NAMALWA (cell line): ENCODE measurements around the gene AHRR.
A peak's percentile ranks its signal among the peaks of the same experiment; 100 is the strongest.

Experiments used
- DNase-seq: peaks from one replicate; pipeline ENCODE4 v3.0.0-alpha.2; 2015; ENCODE audit warnings: low spot score

Gene AHRR

DNA sequence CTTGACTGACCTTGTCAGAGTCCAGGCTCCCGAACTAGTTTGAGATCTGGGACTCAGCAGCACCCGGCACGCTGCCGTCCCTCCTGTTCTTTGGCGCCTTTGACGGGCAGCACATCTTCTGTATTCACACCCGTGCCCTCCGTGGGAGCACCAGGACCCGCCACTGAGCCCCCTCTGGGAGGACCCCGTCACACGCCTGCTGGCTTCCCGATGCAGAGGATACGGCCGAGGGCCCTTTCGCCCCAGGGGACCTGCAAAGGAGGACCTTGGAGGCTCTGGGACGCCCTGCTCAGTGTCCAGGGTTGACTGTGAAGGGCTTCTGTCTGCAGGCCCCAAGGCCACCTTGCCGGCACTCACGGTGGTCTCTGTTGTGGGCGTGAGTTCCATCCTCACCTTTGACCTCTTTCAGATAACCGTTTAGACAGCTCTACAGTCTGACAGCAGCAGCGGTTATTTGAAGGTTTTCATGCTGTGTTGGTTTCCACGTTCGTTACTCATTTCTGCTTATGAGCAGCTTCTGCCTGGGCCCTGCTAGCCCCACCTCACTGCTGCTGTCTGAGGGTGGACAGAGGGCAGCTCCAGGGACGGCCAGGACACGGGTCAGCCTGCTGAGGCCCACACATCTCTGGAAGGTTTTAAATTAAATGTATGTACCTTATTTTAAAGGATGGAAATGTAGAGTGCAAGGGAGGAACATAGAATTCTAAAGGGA lies 108.9 kb downstream of the AHRR start:
- no peak for DNase-seq

DNA sequence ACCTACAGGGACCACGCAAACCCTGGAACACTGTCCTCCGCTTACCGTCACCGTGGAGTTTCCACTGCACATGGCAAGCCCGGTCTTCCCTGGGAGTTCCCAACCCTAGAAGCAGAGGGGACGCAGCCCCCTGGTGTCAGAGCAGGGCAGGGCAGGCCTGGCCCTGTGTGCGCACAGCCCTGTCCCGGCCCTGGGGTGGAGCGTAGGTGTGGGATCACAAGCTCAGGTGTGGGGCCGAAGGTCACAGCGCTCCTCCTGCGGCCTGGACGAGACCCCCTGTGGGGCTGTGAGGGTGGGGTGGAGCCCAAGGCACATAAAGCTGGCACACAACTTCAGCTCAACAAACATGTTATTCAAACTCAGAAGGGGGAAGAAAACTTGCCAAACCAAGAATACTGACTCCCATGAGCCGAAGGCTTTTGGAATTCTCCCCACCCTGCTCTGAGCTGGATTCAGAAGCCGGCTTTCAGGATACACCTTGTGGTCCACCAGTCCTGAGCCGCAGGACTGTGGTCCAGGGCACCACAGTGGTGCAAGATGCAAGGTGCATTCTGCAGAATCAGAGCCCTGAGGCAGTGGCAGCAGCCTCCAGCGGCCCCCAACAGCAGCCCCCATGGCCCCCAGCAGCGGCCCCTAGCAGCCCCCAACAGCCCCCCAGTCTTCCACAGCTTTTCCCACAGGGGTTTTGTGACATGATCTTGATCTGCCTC lies 109.6 kb downstream of the AHRR start:
- DNase-seq = peak; percentile 64

DNA sequence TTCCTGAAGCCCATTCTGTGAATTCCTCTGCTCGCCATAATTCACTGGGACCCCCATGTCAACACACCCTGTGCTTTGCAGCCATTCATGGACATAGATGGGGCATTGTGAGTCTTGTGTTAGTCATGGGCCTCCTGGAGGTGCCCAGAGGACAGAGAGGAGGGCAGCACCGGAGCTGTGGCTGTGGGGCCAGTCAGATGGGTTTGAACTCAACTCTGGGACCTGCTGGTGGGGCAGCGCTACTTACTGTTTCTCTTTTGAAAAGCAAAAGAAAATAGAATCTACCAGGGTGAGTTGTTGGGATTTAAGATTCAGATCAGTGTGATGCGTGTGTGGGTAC lies 110.2 kb downstream of the AHRR start:
- DNase-seq = no peak

DNA sequence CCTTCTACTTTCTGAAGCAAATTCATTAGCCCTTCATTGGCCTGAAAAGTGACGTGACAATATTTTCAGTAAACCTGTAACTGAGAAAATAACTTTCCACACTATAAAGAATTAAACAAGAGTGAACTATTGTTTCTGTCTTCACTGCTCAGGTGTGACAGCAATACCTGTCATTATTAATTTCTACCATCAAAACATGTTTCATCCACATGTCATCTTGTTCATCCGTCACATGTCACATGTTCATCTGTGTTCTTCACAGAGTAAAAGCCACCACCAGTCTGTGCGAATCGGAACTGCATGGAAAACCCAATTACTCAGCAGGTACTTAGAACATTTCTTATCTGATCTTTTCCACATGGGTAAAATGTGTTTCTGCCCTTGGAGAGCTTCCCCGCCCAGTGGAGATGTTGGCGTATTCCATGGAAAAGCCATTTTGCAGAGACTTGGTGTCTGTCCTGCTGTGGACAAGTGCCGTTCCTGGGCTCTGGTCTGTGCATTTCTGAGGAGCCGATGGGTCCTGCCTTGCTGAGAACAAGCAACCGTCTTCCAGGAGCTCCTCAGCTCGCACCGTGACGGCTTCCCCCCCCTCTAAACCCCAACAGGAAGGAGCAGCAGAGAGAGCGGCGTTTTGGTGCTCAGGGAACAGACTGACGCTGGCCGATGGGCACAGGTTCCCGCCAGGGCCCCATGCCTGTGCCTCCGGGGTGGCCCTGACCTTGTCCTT lies 110.8 kb downstream of the AHRR start:
- DNase-seq = no peak

DNA sequence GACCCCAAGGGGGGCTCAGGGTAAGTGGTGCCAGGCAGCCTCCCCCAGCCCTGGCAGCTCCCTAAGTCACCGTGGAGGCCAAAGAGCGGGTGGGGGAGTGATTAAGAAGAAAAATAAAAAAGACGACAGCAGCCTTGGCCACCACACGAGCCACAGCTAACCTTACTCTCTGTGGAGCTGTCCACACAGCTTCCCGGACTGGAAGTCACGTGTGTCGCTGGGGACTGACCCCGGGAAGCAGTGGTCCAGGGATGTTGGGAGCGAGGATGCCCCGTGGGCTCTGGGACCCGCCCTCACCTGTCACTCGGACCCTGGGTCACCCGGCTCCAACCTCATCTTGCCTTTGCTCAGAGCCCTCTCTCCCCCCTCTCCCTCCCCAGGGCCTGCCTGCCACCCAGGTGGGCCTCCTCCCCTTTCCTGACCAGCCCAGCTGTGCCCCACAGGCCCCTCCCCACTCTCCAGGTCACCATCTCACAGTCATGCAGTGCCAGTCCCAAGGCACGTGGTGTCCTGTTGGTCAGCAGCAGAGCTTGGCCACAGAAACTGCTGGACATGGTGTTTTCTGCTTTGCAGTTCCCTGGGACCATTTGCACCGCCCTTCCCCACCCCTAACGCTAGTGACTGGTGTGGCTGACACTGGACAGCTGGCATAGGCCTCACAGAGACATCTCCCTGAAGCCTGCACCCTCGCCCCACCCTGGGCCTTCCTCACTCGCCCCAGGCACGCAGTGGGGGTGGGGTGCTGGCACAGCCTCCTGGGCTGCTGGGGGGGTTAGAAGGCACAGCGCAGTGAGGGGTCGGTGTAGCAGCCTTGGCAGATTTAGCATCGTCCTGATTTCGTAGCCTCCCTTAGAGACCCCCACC lies 111.6 kb downstream of the AHRR start:
- no peak for DNase-seq

DNA sequence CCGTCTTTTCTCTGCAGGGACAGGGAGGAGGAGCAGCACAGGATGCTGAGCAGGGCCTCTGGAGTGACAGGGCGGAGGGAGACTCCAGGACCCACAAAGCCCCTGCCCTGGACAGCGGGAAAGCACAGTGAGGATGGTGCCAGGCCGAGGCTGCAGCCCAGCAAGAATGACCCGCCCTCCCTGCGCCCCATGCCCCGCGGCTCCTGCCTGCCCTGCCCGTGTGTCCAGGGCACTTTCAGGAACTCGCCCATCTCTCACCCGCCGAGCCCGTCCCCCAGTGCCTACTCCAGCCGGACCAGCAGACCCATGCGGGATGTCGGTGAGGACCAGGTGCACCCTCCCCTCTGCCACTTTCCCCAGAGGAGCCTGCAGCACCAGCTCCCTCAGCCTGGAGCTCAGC lies 112.3 kb downstream of the AHRR start:
- DNase-seq = no peak

DNA sequence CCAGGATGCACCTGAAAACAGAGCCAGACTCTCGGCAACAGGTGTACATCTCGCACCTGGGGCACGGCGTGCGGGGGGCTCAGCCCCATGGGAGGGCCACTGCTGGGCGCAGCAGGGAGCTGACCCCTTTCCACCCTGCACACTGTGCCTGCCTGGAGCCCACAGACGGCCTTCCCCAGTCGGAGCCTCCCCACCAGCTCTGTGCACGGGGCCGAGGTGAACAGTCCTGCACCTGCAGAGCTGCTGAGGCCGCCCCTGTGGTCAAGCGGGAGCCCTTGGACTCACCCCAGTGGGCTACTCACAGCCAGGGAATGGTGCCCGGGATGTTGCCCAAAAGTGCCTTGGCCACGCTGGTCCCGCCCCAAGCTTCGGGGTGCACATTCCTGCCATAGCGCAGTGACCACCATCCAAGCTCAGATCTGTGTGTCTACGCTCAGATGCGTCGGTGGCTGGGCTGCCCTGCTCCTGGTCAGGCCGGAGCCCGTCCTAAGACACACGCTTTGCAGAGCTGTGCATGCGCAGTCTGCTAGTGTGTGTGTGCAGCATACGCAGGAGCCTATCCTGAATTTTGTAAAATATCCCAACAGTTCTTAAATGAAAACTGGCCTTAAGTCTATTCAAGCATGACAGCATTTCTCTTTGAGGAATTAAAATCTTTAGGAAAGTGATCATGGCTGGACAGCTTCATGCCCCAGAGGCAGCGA lies 113.1 kb downstream of the AHRR start:
- DNase-seq = no peak

DNA sequence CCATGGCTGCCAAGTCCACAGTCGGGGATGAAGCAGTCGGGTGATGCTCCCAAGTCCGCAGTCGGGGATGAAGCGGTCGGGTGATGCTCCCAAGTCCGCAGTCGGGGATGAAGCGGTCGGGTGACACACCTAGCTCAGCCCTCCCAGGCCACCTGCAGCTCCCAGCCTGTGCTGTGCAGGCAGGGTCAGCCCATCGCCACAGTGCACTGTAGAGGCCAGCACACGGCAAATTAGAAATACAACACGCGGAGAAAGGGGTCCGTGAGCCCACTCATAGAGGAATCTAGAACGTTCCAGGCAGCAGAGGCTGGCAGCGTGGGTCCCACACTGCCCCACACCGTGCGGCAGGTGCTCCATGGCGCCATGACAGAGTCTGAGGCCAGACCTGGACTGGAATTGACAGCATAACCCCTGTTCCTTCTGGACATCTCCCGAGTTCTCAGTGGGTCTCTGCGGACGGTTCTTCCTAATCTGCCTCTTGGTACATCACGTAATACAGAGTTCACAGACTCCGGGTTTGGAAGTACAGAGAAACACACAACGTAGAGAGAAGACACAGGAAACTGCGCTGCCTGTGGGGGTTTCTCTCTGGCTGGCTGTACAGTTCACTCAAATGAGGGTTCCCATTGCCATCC lies 113.8 kb downstream of the AHRR start:
- no peak for DNase-seq

DNA sequence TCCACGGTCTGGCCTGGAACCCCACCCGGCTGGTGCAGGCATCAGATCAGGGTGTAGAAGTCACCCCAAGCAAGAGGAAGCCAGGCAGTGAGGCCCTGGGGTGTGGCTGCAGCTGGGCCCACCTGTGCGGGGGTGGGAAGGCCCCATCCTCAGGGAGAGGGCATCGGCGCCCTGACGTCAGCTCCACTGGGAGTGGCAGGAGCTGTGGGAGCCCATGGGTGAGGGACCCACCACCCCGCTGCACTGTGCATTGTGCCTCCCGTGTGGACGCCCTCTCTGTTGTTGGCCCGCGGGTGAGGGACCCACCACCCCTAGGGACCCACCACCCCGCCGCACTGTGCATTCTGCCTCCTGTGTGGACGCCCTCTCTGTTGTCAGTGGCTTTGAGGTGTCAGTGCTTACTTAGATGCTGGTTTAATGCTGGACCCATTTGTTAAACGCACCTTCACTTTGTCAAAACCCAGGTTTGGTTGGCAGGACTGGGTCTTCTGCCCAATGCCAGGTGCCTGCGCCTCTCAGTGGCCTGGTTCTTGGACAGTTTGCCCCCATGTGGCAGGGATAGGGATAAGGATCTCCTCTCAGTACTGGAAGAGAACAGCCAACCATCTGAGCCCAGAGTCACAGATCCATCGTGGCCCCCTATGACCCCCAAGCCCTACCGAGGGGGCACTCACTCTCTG lies 114.6 kb downstream of the AHRR start:
- peak; percentile 41 for DNase-seq

DNA sequence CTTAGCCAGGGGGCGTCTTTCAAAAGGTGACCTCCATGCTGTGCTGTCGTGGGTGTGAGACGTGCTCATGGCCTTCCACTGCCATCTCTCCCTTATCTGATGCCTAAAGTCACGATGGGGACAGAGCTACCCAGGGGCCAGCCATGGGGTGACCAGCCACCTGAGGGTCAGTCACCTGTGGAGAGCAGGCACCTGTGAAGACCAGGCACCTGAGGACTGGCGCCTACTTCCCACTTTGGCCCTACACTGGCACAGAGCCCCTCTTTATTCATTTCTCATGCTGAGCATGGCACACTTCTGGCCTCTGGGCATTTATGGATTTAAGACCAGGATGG lies 115.1 kb downstream of the AHRR start:
- DNase-seq = no peak

DNA sequence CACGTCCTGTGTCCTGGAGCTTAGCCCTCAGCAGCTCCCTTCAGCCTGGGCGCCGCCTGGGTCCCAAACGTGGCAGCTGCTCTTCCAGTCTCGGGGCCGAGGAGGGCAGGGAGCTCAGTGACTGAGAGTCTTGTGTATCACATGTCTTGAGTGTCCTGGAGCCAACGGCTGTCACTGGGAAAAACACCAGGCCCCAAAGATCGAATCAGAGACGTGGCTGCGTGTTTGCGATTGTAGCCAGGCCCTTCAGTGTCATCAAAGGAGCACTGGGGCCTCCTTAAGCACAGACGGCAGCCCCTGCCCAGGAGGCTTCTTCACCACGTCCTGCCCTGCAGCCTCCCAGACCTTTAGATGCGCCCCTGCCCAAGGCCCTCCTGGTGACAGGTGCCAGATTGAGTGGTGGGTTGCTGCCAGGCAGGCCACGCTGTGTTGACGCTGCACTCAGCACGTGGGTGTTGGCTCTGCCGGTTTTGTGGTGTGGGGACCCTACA lies 115.8 kb downstream of the AHRR start:
- no peak for DNase-seq

DNA sequence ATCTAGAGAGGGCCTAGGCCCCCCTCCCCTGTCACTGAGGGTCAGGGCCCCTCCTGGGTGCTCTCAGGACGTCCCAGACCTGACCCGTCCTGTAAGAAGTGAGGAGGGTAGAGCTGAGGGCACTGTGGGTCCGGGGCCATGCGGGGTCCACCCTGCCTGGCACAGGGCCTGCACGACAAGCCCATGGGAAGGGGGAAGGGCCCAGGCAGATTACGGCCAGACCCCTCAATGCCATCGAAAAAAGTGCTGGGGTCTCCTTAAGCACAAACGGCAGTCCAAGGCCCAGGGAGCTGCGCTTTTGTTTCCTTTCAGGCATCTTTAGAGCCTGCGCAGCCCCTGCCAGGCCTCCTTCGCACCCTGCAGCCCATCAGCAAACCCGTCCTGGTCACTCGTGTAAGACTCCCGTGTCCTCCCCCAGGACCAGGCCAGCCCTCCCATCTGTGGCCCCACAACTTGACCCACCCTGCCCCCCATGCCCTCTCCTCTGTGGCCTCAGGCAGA lies 117.0 kb downstream of the AHRR start:
- DNase-seq = no peak

DNA sequence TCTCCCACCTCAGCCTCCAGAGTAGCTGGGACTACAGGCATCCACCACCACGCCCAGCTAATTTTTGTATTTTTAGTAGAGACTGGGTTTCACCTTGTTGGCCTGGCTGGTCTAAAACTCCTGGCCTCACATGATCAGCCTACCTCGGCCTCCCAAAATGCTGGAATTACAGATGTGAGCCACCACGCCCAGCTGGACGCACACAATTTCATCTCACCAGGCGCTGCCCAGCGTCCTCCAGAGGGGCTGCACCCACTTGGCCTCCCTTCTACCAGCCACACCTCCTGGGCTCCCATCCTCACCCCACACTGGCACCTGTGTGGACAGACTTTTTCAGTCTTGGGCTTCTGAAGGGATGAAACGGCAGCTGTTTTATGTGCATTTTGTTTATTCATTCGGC lies 117.7 kb downstream of the AHRR start:
- DNase-seq = no peak

DNA sequence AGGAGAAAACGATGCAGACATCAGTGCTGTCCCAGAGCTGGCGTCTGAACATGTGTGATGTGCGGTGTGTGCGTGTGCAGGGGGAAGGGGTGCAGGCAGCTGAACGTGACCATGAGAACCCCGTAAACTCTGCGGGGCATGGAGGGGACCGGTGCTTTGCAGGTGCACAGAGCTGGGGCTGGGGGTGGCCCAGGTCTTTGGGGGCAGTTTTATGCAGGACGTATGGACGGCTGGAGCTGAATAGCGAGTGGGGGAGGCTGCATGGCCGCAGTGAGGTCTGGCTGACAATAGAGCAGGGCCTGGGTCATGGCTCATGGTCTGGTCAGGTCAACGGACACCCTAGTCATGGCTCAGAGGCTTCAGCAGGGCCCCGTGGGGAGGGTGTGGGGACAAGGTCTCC lies 118.1 kb downstream of the AHRR start:
- DNase-seq = no peak

DNA sequence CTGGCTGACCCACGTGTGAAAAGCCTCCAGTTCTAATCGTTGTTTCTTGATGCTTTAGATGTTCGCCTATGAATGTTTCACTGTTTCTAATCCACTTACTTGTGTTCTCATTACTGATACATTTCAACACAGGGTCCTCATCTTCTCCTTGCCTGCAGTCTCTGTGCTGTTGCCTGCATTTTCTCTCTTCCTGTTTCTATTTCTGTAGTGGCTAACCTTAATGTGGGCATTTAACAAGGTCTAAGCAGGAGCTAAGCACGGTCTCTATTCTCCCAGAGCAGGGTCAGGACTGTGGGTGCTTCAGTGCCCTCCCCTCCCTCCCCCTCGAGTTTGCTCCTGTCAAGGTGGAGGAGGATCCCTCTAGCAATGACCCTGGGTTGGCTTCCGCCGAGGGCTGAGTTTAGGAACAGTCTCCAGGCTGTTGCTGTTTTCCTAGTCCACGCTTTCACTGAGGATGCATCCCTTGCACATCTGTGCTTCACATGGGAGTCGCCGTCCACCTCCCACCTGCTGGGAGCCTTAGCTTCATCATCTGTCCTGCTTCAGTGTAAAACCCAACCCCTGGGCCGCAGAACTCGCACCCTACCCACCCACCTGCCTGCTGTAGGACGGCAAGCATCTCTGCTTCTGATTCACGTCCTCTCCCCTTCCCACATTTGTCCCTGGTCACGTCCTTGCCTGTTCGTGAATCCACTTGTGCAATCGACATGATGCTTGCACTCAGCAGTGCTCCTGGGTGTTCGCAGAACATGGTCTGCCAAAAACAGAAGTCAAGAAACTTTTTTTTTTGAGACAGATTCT lies 119.1 kb downstream of the AHRR start:
- no peak for DNase-seq

DNA sequence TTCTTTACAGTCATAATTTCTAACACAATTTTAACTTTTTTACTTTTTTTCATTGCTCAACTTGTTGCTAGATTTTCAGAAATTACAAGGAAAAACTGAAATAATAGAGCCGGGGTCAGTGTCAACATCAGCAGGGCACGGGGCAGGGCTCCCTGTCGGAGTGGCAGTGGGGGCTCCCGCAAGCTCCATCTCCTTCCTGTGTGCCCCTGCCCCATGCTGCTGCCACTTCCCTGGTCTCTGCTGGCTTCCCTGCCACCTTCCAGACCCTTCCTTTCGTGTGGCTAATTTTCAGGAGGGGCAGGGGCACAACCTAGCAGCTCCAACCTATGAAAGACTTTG lies 120.5 kb downstream of the AHRR start:
- DNase-seq = no peak

DNA sequence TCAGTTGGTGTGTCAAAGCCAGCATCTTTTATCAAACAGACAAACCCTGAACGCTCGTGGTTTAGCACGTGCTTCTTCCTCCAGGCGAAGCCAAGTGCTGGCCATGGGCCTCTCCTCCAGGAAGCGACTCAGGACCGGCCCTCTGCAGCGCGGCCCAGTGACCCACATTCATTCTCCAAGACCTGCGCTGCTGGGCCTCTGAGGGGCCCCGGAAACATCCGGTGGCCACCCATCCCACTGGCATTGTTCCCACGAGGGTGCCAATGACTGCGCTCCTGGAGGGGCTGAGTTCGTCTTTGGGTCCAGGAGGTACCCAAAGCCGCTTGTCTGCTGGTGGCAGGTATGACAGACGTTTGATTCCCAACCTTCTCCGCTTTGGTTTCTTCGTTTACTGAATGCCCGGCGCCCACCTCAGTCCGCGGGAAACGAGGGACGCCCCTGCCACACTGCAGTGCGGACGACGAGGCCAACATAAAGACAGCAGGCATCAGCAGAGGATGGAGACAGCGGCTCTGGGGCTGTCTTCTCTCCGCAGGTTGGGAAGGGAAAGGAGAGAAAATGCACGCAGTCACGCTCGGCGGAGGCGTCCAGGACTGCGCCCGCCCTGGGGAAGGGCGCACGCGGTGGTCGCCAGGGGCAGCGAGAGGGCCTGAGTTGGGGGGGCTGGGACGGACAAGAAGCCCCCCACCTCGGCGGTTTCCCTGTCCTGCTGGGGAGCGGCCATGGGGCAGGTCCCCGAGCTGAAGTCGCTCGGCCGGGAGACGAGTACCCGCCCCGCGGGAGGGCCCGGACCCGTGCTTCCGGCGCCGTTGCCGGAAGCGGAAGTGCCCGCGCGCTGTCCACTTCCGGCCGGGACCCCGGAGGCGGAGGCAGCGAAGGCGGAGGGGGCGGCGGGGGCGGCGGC lies 121.1 kb downstream of the AHRR start, which contains the start of gene EXOC3:
TSS of gene EXOC3 (plus strand) at position 842 of the 904 bp plus-strand sequence. CDS start 3,030 bp downstream, outside the sequence.
- peak; percentile 89 for DNase-seq
